Measurements from ENCODE around the gene UNC13B.

The UNC13B gene

DNA sequence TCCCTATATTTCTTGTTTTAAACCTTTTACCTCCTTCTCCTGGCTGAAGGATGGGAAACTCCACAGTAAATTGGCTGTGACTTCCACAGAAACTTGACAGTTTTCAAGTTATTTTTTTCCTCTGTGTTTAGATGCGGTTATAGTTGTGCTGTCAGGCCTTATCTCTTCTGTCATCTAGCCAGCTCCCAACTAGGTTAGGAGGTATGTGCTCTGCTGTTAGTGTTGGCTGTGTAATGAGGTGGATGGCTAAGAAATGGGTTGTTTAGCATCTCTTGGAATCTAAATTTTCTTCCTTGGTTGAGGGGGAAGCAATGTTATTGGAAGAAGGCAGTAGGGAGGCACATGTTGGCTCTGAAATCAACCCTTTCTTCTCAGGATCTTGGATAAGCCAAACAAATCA is 178.2 kb downstream of the UNC13B start:
- no peak for DNase-seq

- DNase-seq: no peak
Observed at GRCh38 chr9:35341021-35341420, 179.2 kb downstream of the UNC13B start.

- DNase-seq: no peak
Observed at GRCh38 chr9:35341585-35341984, 179.8 kb downstream of the UNC13B start.

DNA sequence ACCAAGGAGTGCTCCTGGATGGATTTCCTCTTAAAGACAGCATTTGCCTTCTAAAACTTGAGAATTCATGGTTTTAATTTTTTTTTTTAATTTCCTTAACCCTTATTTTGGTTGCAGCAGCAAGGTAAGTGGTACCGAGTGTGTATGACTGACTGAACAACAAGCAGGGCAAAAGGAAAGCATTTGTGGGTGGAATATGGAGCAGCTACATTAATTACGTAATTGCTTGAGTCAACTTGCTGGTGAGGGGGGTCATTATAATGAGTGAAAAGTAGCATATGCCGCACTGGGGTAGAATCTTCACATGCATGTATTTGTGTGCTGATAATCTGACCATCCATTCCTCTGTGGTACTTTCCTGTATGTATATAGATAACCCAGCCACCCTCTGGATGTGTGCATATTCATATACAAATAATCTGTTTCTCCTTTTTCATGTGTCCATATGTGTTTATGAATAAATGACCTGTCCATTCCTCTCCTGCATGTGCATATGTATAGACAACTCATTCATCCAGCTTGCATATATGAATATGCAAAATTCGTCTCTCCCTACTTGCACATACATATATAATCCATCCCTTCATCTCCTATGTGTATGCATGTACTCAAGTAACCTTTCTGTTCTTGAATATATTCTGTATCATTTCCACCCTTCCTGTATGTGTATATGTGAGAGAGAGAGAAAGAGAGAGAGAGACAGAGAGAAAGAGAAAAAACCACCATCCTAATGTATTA is 180.6 kb downstream of the UNC13B start:
- DNase-seq: no peak

- no peak for DNase-seq
Observed at GRCh38 chr9:35348109-35348508, 186.3 kb downstream of the UNC13B start.

- DNase-seq: no peak
Observed at GRCh38 chr9:35349287-35349990, 187.6 kb downstream of the UNC13B start.

GRCh38 chr9:35350212-35350611 is 188.4 kb downstream of the UNC13B start:
- DNase-seq: no peak

DNA sequence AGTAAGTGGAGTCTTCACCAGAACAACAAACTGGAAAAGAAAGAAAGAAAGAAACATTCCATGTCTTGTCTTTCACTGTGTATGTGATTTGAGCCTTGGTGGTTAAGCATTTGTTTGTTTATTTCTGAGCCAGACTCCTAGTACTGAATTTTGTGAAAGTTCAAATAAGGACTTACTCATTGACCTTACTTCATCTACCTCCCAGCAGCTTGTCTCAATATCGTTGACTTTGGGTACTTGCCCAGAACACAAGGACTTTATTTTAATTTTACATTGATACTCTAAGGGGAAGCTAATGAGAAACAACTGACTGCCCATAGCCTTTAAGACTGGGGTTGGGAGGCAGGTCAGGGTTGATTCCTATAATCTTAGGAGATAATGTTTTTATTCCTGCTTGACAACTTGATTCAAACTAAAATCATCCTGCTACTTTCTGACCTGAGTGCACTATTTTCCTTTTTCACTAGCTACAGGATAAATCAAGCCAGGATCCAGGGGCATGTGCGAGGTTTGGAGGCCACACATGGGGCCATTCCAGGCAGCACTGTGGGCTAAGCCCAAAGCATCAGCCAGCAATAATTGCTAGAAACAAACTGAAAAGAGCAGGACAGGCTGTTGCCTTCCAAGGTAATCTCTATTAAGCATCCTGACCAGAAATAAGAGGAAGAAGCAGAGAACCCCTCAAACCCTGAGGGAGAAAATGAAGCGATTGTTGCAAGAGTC is 189.2 kb downstream of the UNC13B start:
- DNase-seq: no peak

DNA sequence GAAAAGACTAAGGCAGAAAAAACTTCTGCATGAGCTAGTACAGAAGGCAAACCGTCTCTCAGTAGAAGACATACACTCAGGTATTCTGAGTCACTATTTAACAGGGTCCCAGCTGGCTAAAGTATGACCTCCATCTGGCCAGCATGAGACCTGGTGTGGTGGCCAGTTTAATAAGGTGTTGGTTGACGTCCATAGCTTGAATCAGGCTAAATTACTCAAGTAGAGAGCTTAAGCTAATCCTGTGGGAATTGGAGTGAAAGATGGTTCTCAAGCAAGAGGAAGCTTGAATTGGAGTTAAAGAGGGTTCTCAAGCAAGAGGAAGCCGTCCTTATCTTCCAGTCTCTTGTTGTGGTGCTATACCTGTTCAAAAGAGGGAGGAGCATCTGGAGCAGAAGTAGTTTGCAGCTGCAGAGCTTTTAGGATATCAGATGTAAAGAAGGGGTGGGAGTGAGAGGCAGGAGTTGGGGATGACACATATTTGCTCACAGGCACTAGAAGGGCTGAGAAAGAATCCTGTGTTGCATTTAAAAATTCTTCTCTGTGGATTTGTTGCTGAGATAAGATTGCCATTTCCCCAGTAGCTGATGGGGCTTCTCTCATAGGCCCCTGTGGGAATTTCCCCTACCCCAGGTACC is 192.0 kb downstream of the UNC13B start:
- no peak for DNase-seq

DNA sequence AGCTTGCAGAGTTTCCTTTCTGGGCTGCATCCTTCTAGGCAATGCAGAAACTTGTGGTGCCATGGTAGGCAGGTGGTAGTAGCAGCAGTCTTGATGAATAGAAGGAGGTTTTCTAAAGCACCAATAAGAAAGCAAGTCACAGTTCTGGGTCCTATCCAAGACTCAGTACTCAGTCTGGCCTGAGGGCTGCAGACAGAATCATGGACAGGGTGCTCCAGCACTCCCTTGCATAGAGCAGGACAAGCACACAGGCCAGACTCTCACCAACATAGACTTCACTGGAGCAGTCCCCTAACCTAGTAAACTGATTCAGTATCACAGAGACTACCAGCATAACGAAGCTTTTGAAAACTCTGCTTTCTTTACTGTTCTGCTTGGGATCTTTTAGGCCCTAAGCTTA is 194.1 kb downstream of the UNC13B start:
- DNase-seq: no peak

GRCh38 chr9:35357116-35357515 is 195.3 kb downstream of the UNC13B start:
- DNase-seq: no peak

- DNase-seq: no peak
Observed at GRCh38 chr9:35357826-35358225, 196.0 kb downstream of the UNC13B start.

- DNase-seq: no peak
Observed at GRCh38 chr9:35364817-35365585, 203.2 kb downstream of the UNC13B start.

GRCh38 chr9:35366627-35367026 is 204.8 kb downstream of the UNC13B start:
- DNase-seq: no peak

DNA sequence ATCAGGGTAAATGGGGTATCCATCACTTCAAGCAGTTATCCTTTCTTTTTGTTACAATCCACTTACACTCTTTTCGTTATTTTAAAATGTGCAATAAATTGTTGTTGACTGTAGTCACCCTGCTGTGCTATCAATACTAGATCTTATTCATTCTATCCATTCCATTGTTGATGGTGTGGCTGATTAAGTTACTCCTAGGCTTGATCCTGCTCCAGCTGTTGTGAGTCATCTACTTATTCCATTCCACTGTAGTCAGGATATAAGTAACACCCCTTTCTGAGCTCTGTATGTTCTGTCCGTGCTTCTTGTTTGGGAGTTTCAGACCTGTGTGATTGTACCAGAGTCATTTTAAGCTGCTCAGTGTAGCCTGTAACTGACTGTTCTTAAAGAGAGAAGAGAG is 205.6 kb downstream of the UNC13B start:
- no peak for DNase-seq

DNA sequence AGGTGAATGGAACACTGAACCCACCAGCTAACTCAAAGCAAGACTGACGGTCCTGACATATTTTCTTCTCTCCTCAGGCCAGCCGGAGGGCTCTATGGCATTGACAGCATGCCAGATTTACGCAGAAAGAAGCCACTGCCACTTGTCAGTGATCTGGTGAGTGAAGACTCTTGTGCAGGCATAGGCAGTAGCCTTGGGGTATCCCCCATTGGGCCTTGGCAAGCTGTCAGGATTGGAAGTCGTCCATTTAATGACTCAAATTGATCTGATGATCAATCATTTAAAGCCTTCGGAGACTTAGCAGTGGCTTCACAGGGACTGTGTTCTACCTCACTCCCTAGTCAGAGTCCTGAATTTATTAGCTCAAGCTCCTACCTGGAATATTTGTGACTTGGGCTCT is 208.4 kb downstream of the UNC13B start:
- no peak for DNase-seq

DNA sequence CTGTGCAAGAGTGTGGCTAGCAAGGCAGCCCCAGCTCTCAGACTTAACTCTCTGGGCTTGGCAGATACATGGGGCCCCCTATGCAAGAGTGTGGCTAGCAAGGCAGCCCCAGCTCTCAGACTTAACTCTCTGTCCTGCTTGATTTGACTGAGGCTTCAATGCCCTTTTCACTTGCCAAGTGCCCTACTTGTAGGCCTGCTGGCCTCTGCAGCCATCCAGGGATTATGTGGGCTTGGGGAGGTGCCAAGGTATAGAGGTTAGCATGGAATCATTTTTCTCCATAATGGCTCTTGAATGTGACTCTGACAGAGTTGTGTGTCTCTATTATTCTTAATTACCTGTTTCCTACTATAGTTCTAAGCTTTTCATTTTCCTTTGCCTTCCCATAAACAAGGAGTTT is 212.6 kb downstream of the UNC13B start:
- DNase-seq: no peak

GRCh38 chr9:35374910-35375309 is 213.1 kb downstream of the UNC13B start:
- DNase-seq: no peak

- no peak for DNase-seq
Observed at GRCh38 chr9:35380039-35380438, 218.2 kb downstream of the UNC13B start.

GRCh38 chr9:35380619-35381018 is 218.8 kb downstream of the UNC13B start:
- no peak for DNase-seq

- DNase-seq: no peak
Observed at GRCh38 chr9:35385042-35385441, 223.2 kb downstream of the UNC13B start.

DNA sequence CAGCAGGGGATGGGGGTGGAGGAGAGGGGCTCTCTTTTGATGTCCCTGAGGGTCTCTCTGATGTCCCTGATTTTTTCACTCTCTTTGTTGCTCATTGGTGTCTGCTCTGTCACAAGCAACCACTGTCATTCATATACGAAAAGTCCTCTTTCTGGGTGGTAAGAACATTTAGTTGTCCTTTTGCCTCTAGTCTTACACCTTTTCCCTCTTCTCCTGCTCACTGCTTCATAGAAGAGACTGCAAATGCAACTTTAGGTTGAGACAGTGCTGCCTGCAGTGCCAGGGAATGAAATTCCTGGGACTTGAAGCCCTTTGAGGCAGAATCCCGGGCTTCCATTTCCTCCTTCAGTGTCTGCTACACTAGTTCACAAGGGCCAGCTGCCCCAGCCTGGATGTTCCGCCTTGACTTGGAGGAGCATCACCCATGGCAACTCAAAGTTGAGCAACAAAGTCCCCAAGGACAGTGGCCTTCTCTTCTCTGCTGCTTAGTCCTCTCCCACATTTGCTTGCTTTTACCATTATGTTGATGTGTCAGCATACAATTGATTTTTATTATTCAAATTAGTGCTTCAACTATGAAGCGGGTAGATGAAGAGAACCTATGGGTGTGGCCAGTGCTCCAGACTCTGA is 233.4 kb downstream of the UNC13B start:
- DNase-seq: no peak
